DND-41 (cell line): Measurements from ENCODE around the gene GSKIP.

ENCODE experiments used
- ATAC-seq: fragments of 200-7000 bp; cut with Tn5 transposase; 3 replicates; pipeline ENCODE4 v1.9.1; 2021; ENCODE audit warnings: low read depth; ENCODE audit not compliant: insufficient read depth
- DNase-seq: peaks from one replicate; pipeline ENCODE4 v3.0.0-alpha.2; 2020
- H2AFZ ChIP-seq: 2 replicates; pipeline ENCODE4 v1.6.0; 2012; ENCODE audit warnings: low read depth, low read length
- H3K27ac ChIP-seq: 2 replicates; pipeline ENCODE4 v1.5.1; 2012; ENCODE audit warnings: low read length, inconsistent platforms
- H3K27me3 ChIP-seq: fragments of 200-600 bp; sonication (generic); 2 replicates; pipeline ENCODE4 v1.6.0; 2012; ENCODE audit warnings: low read length, mild to moderate bottlenecking, inconsistent platforms; ENCODE audit not compliant: insufficient read depth, poor library complexity
- H3K36me3 ChIP-seq: 2 replicates; pipeline ENCODE4 v1.5.1; 2012; ENCODE audit warnings: low read length, inconsistent platforms; ENCODE audit not compliant: insufficient read depth
- H3K4me1 ChIP-seq: 2 replicates; pipeline ENCODE4 v1.5.1; 2012; ENCODE audit warnings: mild to moderate bottlenecking, low read length; ENCODE audit not compliant: insufficient read depth
- H3K4me2 ChIP-seq: 2 replicates; pipeline ENCODE4 v1.6.0; 2012; ENCODE audit warnings: mild to moderate bottlenecking, moderate library complexity, low read length, inconsistent platforms; ENCODE audit not compliant: insufficient read depth
- H3K4me3 ChIP-seq, 2 experiments: fragments of 200-600 bp in 1 of 2; shearing (Covaris generic) in 1 of 2; 2 replicates each; pipeline ENCODE4 v1.5.1; 2012 to 2016; ENCODE audit warnings: inconsistent platforms in 2 of 2, low read length in 2 of 2, mild to moderate bottlenecking in 2 of 2, low read depth in 1 of 2, moderate library complexity in 1 of 2
- H3K79me2 ChIP-seq: 2 replicates; pipeline ENCODE4 v1.6.0; 2012; ENCODE audit warnings: low read length, inconsistent platforms; ENCODE audit not compliant: insufficient read depth
- H3K9ac ChIP-seq: 2 replicates; pipeline ENCODE4 v1.6.0; 2012; ENCODE audit warnings: low read depth, mild to moderate bottlenecking, inconsistent platforms, low read length, moderate library complexity
- H3K9me3 ChIP-seq: 2 replicates; pipeline ENCODE4 v1.5.1; 2012; ENCODE audit warnings: low read length, moderate library complexity, mild to moderate bottlenecking, inconsistent platforms; ENCODE audit not compliant: insufficient read depth, severe bottlenecking
- H4K20me1 ChIP-seq: 2 replicates; pipeline ENCODE4 v1.6.0; 2012; ENCODE audit warnings: low read length; ENCODE audit not compliant: insufficient read depth
- EZH2 ChIP-seq: IDR thresholded peaks from 3 replicates; pipeline ENCODE4 v1.6.1; 2012; ENCODE audit warnings: borderline replicate concordance, low read depth, mild to moderate bottlenecking, moderate library complexity, low read length, inconsistent platforms; ENCODE audit not compliant: severe bottlenecking
- TF ChIP-seq, protein P1 (sequence below): IDR thresholded peaks from 2 replicates; pipeline ENCODE4 v1.5.1; 2012; ENCODE audit warnings: borderline replicate concordance, low read length, moderate library complexity, mild to moderate bottlenecking; ENCODE audit not compliant: poor library complexity, severe bottlenecking; ENCODE audit errors: extremely low read depth

GSKIP gene

DNA sequence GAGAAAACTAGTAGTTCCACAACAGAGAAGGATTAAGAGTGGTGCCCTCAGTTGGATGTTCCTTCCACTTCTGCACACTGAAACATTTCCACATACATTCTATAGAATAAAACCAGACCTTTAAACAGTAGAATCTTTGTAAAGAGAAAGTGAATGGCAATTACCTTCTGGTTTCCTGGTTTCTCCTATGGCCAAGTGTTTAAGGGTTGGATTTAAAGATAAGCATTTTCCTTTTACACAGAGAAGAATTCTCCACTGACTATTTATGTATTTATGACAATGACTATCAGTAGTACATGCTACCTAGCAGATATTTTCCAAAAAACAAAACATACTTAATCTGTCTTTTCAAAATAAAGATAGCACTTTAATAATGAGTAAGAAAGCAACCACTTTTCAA lies 3.4 kb upstream of the GSKIP start:
- H3K4me1 ChIP-seq, result peaks cover 34% of the 10 kb centered on the region
- H3K27ac ChIP-seq, result no peak overlapping the region
- no peaks in the 10 kb centered on the region for H3K27me3 ChIP-seq
- H3K4me3 ChIP-seq, result no peak overlapping the region
- TF ChIP-seq EZH2, result no peak
- TF ChIP-seq, protein P1, sequence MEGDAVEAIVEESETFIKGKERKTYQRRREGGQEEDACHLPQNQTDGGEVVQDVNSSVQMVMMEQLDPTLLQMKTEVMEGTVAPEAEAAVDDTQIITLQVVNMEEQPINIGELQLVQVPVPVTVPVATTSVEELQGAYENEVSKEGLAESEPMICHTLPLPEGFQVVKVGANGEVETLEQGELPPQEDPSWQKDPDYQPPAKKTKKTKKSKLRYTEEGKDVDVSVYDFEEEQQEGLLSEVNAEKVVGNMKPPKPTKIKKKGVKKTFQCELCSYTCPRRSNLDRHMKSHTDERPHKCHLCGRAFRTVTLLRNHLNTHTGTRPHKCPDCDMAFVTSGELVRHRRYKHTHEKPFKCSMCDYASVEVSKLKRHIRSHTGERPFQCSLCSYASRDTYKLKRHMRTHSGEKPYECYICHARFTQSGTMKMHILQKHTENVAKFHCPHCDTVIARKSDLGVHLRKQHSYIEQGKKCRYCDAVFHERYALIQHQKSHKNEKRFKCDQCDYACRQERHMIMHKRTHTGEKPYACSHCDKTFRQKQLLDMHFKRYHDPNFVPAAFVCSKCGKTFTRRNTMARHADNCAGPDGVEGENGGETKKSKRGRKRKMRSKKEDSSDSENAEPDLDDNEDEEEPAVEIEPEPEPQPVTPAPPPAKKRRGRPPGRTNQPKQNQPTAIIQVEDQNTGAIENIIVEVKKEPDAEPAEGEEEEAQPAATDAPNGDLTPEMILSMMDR, result no peak
- no peak overlapping the region for H2AFZ ChIP-seq
- no peaks in the 10 kb centered on the region for H3K36me3 ChIP-seq
- H3K79me2 ChIP-seq, result peaks cover 85% of the 10 kb centered on the region
- peak overlapping the region; percentile 86; the same call in 1 of the 2 replicates for H3K4me2 ChIP-seq
- H4K20me1 ChIP-seq, result peaks cover 13% of the 10 kb centered on the region; the same call in 1 of the 2 replicates
- ATAC-seq, result no peak
- H3K9ac ChIP-seq, result no peak overlapping the region
- H3K9me3 ChIP-seq, result no peaks in the 10 kb centered on the region
- DNase-seq, result no peak

DNA sequence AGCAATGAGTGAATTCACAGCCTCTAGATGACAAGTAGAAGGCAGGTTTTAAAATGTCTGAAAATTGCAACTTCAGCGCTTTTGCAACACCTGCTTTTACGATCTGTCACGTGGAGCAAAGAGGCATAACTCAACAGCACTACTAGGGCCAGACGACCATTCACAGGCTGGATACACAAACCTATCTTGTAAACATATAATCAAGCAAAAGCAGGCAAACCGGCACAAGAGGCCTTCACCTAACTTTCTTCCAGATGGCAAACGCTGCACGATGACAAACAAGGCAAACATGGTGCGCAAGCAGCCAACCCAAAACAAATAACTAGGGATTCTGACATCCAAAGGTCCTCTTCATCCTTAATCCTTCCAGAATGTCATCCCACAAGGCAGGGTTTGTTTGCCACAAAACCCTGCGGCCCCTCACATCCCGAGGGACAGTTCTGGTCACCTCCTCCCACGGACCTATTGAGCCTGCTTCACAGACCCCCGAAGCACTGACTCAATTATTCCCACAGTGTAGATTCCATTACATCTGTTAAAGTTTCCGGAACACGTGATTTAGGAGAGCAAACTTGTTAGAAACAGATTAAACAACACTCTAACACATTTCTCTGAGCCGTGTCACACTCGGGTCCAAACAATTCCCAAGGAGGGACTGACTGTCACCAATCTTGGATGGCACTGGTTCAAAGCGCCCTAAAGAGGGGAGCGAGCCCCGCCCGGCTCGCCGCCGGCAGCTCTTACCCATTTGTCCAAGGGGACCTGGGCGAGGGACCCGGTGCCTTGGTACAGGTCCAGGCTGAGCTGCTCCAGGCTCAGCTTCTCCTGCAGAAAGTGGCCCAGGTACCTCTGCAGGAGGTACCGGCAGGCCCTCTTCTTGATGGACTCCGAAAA lies 1.0 kb upstream of the GSKIP start:
- peak overlapping the region; percentile 88 for H3K9ac ChIP-seq
- no peaks in the 10 kb centered on the region for H3K36me3 ChIP-seq
- H3K4me1 ChIP-seq, result peaks cover 37% of the 10 kb centered on the region
- TF ChIP-seq, protein P1, result no peak
- no peak for TF ChIP-seq EZH2
- H3K27me3 ChIP-seq, result no peaks in the 10 kb centered on the region
- H3K4me2 ChIP-seq, result peak overlapping the region; percentile 86
- peak overlapping the region; percentile 93 for H2AFZ ChIP-seq
- ATAC-seq (peak; percentile 42), DNase-seq (peak; percentile 49)
- peaks cover 15% of the 10 kb centered on the region; the same call in 1 of the 2 replicates for H4K20me1 ChIP-seq
- peak overlapping the region; percentile 72 for H3K27ac ChIP-seq
- peak overlapping the region; percentile 89 to 92 for H3K4me3 ChIP-seq
- peaks cover 88% of the 10 kb centered on the region for H3K79me2 ChIP-seq
- H3K9me3 ChIP-seq, result no peaks in the 10 kb centered on the region

- TF ChIP-seq EZH2, result no peak
- TF ChIP-seq, protein P1, result no peak
- DNase-seq (peak; percentile 46), ATAC-seq (peak; percentile 23; the same call in 2 of the 3 replicates)
- H4K20me1 ChIP-seq, result peaks cover 15% of the 10 kb centered on the region; the same call in 1 of the 2 replicates
- no peaks in the 10 kb centered on the region for H3K9me3 ChIP-seq
- peaks cover 37% of the 10 kb centered on the region for H3K4me1 ChIP-seq
- peaks cover 88% of the 10 kb centered on the region for H3K79me2 ChIP-seq
- H3K27ac ChIP-seq, result peak overlapping the region; percentile 47
- H3K36me3 ChIP-seq, result no peaks in the 10 kb centered on the region
- no peaks in the 10 kb centered on the region for H3K27me3 ChIP-seq
- H3K9ac ChIP-seq, result peak overlapping the region; percentile 88
- H3K4me3 ChIP-seq, result peak overlapping the region; percentile 84 to 92
- peak overlapping the region; percentile 88 for H3K4me2 ChIP-seq
- H2AFZ ChIP-seq, result peak overlapping the region; percentile 83
These were observed 518 bp downstream of the GSKIP start for GRCh38 chr14:96363751-96364336.
